Cardiac fibroblast (primary cell): Measurements from ENCODE around the gene ZSWIM4.

ENCODE experiments used
- DNase-seq, 2 donors: peaks; one replicate each; pipeline versions ENCODE4 v3.0.0 to v3.0.0-alpha.2; 2010; ENCODE audit warnings: low read depth in 2 of 2
- H3K4me3 ChIP-seq, 2 donors: replicated peaks in 1 of 2; 1 replicate in 1 of 2; 2 replicates in 1 of 2; pipeline ENCODE4 v1.5.1; 2011; ENCODE audit warnings: low read depth in 2 of 2, low read length in 2 of 2, mild to moderate bottlenecking in 2 of 2, moderate library complexity in 1 of 2
- CTCF ChIP-seq: IDR thresholded peaks from one replicate; pipeline ENCODE4 v1.5.1; 2011; ENCODE audit warnings: low read depth, mild to moderate bottlenecking, low read length, inconsistent platforms

The ZSWIM4 gene

GRCh38 chr19:13826652-13827235 lies 31.5 kb downstream of the ZSWIM4 start:
- no peak overlapping the region for H3K4me3 ChIP-seq
- no peak for TF ChIP-seq CTCF
- DNase-seq, result no peak

- H3K4me3 ChIP-seq, result no peak overlapping the region
- no peak for DNase-seq
- TF ChIP-seq CTCF, result no peak
Measured at GRCh38 chr19:13827656-13828055, 32.4 kb downstream of the ZSWIM4 start.

- TF ChIP-seq CTCF, result no peak
- no peak overlapping the region for H3K4me3 ChIP-seq
- DNase-seq, result no peak
Measured at GRCh38 chr19:13830114-13830740, 35.0 kb downstream of the ZSWIM4 start.

GRCh38 chr19:13830741-13831536 lies 35.7 kb downstream of the ZSWIM4 start:
- peak in 1 of 2 donors; percentile 52 for DNase-seq
- H3K4me3 ChIP-seq, result no peak overlapping the region
- TF ChIP-seq CTCF, result no peak

GRCh38 chr19:13831537-13832467 lies 36.6 kb downstream of the ZSWIM4 start:
- no peak for TF ChIP-seq CTCF
- H3K4me3 ChIP-seq, result no peak overlapping the region
- DNase-seq, result peak in 1 of 2 donors; percentile 41
